Measurements from ENCODE around the gene RPL3.

GRCh38 chr22:39315389-39315788 is 4.0 kb downstream of the RPL3 start:
- TF ChIP-seq GABPA (IDR thresholded peaks at IDR 0.05 in 1 of 2, conservative IDR thresholded peaks at IDR 0.05 in 1 of 2) (no peak), JUND (IDR thresholded peaks at IDR 0.05) (no peak), NR2F2 (IDR thresholded peaks at IDR 0.05) (peak; percentile 10), EGR1 (IDR thresholded peaks at IDR 0.05; ENCODE audit: low read depth in 2 of 2) (no peak), REST (IDR thresholded peaks at IDR 0.05) (no peak), TAF1 (conservative IDR thresholded peaks at IDR 0.05) (no peak), YY1 (IDR thresholded peaks at IDR 0.05) (no peak)
- TF ChIP-seq, protein P1, sequence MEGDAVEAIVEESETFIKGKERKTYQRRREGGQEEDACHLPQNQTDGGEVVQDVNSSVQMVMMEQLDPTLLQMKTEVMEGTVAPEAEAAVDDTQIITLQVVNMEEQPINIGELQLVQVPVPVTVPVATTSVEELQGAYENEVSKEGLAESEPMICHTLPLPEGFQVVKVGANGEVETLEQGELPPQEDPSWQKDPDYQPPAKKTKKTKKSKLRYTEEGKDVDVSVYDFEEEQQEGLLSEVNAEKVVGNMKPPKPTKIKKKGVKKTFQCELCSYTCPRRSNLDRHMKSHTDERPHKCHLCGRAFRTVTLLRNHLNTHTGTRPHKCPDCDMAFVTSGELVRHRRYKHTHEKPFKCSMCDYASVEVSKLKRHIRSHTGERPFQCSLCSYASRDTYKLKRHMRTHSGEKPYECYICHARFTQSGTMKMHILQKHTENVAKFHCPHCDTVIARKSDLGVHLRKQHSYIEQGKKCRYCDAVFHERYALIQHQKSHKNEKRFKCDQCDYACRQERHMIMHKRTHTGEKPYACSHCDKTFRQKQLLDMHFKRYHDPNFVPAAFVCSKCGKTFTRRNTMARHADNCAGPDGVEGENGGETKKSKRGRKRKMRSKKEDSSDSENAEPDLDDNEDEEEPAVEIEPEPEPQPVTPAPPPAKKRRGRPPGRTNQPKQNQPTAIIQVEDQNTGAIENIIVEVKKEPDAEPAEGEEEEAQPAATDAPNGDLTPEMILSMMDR (IDR thresholded peaks at IDR 0.05; ENCODE audit: low read depth, low read length, missing input control): no peak
- TF ChIP-seq, protein P2, sequence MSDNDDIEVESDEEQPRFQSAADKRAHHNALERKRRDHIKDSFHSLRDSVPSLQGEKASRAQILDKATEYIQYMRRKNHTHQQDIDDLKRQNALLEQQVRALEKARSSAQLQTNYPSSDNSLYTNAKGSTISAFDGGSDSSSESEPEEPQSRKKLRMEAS (IDR thresholded peaks at IDR 0.05): no peak
- TF ChIP-seq, protein P3, sequence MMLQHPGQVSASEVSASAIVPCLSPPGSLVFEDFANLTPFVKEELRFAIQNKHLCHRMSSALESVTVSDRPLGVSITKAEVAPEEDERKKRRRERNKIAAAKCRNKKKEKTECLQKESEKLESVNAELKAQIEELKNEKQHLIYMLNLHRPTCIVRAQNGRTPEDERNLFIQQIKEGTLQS (IDR thresholded peaks at IDR 0.05): no peak
